RCC 7860 (cell line): ENCODE data around the gene TRIO.

Experiments used
- DNase-seq: peaks from one replicate; pipeline ENCODE4 v3.0.0-alpha.2; 2015; ENCODE audit warnings: low spot score
- FAIRE-seq: peaks from 2 replicates; lab custom pipeline; 2012; peaks lifted over from hg19 to GRCh38; lab: Jason Lieb, UNC

The TRIO gene

DNA sequence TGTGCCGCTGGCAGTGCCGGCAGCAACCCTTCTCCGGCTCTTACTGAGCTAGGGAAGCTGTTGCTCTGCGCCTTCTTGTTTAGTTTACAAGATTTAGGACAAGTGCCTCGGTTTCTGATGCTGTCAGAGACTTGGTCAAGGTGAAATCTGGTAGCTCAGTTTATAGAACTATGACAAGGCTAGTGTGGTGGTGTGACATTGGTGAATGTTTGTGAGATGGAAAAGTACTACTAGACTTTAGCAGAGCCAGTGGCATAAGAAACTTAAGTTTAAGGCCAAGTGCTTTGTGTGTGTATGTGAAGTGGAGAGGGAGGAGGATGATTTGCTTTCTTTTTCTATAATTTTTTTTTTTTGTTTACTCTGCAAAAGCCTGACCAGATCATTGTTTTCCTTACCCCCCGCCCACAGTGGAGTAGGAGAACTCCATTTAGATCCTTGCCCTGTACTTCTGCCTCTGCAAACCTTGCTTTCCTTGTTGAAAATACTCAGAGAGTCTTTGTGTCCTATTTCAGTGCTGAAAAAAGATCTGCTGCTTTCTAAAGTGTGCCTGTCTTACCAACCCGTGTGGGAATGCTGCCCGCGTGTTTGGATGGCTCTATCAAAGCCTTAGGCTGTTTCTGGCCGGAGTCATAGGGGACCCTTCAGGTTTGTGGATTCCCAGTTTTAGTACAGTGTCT, 75.9 kb downstream of the TRIO start:
- DNase-seq (no peak), FAIRE-seq (no peak)

DNA sequence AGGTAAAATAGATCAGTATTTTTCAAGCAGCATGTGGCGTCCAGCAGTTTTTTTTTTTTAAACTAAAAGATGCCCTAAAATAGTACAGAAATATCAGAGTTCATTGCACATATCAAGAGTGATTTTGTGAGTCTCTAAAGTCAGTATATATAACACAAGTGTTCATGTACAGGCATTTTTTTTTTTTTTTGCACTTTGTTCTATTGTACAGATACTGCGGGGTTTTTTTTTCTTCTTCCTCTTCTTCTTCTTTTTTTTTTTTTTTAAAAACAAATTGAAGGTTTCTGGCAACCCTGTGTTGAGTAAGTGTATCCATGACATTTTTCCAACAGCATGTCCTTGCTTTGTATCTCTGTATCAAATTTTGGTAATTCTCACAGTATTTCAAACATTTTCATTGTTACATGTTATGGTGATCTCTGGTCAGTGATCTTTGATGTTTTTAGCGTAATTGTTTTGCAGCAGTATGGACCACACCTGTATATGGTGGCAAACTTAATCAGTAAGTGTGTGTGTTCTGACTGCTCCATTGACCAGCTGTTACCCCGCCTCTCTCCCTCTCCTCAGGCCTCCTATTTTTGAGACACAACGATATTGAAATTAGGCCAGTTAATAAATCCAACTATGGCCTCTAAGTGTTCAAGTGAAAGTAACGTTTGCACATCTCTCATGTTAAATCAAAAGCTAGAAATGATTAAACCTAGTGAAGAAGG, 76.8 kb downstream of the TRIO start:
- FAIRE-seq: no peak
- no peak for DNase-seq

DNA sequence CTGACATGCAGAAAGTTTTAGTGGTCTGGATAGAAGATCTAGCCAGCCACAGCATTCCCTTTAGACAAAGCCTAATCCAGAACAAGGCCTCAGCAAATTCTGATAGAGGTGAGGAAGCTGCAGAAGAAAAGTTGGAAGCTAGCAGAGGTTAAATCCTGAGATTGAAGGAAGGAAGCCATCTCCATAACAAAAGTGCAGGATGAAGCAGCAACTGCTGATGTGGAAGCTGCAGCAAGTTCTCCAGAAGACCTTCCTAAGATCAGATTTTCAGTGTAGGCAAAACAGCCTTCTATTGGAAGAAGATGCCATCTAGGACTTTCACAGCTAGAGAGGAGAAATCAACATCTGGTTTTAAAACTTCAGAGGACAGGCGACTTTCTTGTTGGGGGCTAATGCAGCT, 77.5 kb downstream of the TRIO start:
- FAIRE-seq: no peak
- no peak for DNase-seq

DNA sequence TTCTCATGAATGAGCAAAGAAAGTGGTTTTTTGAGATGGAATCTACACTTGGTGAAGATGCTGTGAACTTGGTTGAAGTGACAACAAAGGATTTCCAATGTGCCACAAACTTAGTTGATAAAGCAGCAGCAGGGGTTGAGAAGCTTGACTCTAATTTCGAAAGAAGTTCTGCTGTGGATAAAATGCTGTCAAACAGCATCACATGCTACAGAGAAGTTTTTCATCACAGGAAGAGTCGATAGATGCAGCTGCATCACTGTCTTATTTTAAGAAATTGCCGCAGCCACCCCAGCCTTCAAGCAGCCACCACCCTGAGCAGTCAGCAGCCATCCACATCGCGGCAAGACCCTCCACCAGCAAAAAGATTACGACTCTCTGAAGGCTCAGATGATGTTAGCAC, 78.6 kb downstream of the TRIO start:
- no peak for FAIRE-seq
- DNase-seq: no peak

DNA sequence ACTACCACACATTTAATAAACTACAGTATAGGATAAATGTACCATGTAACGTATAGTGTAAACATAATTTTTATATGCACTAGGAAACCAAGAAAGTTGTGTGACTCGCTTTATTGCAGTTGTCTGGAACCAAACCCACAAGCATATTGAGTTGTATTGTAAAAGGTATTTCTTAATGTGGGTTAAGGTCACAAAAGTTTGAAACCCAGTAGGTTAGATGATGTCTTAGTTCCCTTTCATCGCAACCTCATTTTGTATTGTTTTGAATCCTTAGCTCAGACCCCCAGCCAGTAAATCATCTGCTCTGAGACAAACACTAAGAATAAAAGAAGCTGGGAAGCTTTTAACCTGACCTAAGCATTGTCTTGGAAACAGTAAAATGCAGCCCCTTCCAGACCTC, 79.1 kb downstream of the TRIO start:
- DNase-seq: no peak
- FAIRE-seq: no peak

DNA sequence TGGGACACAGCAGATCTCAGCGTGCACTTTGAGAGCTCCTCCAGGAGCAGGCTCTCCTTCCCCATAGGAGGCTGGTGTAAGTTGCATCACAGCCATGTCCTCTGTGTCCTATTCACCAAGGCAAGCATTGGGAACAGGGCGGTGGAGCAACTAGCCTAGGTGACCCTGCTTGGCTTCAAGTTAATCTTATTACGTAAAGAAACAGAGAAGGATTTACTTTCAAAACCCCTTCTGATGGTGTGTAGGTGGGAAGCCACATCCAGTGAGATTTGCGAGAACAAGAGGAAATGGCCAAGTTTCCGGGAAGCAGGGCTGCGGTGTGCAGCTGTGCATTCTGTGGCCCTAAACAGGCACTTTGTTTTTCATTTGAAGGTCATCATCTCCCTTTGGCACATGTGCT, 80.2 kb downstream of the TRIO start:
- DNase-seq: no peak
- no peak for FAIRE-seq

DNA sequence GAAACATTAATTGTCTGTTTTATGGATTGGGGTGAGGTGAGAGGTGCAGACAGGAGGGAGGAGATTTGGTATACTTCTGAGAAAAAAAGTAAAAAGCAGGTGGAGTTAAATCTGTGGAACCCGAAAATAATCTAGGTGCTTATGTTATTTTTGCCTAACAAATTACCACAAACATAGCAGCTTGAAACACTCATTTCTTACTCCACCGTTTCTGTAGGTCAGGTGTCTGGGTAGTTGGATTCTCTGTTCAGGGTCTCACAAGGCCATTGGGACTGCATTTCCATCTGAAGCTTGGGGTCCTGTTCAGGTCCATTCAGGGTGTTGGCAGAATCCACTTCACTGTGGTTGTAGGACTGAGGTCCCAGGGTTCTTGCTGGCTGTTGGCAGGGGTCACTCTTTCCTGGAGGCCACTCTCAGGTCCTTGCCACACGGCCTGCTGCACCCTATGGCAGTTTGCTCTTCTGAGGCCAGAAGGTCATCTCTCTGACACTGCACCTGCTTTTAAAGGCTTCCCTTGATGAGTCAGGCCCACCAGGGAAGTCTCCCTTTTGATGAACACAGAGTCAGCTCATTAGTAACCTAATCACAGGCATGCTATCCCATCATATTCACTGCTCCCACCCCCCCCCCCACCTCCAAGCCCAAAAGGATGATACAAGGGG, 82.2 kb downstream of the TRIO start:
- DNase-seq (no peak), FAIRE-seq (no peak)

DNA sequence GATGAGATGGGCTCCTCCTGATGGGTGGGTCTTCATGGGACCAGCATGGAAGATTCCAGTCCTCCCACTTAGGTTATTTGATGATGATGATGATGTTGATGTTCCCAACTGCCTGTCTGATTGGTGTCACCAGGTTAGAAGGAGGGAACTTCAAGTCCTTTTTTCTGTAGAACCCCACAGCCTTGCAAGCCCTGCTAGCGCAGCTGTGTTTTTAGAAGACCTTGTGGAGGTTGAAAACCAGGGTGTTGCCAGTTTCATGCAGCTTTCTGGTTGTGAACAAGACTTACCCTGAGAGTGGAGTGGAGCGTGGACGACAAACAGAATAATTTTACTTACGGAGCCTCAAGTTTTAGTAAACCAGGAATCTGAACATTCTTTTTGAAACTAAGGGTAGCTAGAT, 83.0 kb downstream of the TRIO start:
- DNase-seq: no peak
- no peak for FAIRE-seq

DNA sequence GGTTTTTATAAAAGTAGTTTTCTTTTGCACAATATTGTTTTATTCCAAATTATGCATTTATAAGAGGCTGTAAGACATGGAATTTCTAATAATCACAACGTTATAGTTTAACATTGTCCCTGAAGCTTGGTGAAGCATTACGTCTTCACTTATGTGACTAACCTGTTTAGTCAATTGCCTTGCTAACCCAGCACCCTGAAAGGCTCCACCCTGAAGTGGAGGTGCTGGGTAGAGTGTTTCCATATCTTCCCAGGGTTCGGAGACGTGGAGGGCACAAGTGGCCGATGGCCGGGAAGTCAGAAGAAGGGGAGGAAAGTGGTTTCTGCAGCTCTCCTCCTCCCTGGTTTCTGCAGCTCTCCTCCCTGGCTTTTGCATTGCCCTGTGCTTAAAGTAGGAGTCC, 83.4 kb downstream of the TRIO start:
- DNase-seq (no peak), FAIRE-seq (no peak)

DNA sequence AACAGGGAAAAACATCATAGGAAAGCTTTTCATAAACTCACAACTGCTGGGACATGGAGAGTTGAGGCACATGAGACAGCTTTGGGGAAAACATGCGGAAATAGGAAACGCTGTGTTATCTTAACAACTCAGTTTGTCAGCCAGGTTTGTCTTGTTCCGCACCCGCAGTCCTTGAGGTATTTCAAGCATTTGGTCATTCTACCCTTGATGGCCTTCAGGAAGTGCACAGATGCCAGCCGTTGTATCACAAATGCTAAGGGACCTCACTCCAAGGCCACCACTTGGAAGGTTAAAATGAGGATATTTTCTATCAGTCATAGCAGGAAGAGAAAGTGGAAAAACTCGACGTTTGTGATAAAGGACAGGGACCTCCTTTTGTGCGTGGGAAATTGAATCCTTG, 83.8 kb downstream of the TRIO start:
- DNase-seq (no peak), FAIRE-seq (no peak)

DNA sequence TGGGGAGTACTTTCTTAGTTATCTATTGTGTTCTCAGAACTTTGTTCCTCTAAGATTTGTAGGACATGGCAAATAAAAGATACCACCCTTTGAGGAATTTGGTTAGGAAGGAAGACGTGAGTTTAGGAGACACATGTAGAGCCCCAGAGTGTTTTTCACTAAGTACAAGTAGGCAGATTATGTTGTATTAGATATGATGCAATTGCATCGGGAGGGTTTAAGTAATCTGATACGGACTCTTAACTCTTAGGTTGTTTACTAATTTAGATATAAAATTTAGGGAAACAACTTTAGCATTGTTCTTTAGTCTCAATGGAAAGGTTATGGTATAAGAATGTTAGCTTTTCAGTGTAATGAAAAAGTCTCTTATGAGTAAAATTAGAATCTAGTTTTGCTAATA, 84.4 kb downstream of the TRIO start:
- no peak for FAIRE-seq

DNA sequence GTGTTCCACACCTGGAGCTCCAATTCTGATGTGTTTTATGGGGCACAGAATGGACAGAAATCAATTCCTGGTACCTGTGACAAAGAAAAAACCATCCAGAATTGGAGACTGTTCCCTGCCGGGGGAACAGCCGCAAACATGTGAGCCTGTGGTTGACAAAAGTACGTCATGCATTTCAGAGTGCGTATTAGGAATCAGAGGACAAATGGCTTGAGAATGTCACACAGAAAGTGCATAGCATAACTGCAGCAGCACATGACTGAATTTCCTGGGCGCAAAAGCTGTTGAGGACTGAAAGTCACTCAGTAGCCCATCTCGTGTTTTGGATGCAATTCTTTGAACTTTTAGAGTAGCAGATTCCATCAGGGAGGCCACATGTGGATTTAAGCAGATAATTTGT, 85.1 kb downstream of the TRIO start:
- no peak for DNase-seq
- no peak for FAIRE-seq

More for the DNA sequence above, 84.4 kb downstream of the TRIO start:
- no peak for DNase-seq

DNA sequence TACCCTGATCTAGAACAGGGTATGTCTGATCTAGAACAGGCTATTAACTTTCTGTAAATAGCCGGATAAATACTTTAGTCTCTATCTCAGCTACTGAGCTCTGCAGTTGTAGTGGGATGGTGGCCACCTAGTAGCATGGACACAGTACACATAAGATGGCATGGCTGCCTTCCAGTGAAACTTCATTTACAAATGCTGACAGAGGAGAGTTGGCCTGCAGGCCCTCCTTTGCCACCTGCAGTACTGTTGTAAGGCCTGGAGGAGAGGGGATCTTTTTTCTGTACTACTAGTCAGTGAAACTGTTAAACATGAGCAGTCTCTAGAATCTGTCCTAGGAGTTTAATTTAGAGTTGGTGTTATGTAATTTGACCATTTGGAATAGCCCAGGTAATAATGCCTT, 86.0 kb downstream of the TRIO start:
- no peak for FAIRE-seq

DNA sequence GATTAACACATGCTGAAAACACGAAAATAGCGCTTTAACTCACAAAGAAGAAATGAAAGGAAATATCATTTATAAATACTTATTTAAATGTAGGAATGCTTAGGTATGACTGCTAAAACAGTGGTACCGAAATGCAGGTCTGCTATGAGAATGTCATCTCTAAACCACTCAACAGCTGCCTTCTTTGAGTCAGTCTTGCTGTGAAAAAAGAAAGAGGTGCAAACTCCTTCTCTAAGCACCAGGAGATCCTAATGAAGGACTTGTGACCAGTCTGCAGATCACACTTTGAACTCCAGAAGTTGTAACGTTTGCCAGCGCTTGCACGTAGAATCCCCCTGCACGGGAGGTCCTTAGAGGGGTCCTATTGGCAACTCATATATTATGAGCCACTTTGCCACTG, 86.6 kb downstream of the TRIO start:
- FAIRE-seq (no peak), DNase-seq (no peak)

More for the DNA sequence above, 86.0 kb downstream of the TRIO start:
- DNase-seq: no peak

DNA sequence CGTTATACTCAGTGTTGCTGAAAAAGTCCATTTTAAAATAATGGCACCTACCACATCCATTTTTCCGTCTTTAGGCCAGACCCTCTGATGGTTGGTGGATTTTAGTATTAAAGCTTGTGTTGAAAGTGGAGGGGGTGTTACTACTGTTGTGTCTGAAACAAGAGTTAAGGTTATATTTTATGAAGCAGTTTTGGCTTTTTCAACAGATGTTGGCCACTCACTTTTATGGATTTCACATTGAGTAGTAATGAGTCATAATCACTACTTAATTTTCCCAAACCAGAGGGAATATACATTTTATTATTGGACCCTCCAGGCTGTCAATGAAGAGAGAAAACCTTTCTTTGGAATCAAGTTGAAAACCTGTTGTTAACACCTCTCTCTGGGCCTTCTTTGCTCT, 88.0 kb downstream of the TRIO start:
- FAIRE-seq (no peak), DNase-seq (no peak)

DNA sequence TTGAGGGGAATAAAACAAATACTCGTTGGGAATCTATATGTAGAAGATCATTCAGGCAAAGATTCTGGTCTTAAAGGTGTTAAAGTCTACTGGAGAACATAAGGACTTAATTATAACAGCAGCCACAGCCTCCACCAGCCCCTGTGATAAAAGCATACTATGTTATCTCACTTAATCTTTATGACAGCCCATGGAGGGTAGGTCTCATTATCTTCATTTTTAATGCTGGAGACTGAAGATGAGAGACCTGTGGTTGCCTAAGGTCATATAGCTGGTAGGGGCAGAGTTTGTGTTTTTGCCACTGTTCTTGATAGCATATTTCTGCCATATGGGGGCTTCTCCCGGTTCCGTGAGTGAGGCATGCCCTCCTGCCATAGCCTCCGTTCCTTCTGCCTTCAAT, 88.7 kb downstream of the TRIO start:
- FAIRE-seq (no peak), DNase-seq (no peak)

DNA sequence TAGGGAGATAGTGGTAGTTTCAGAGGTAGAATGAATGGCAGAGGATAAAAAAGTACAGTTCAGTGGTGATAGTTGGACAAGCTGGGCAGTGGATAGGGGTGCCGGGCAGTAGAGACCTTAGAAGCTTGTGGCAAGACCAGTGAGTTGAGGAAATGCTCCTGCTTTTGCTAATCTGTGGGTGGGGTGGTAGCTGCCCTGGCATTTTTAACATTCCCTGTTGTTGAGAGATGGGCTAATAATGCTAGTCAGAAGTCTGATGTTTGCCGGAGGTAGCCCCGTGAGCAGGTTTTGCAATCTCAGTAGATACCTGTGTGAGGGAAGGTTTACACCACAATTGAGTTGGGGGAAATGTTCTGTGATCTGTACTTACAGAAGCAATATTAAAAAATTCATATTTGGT, 91.1 kb downstream of the TRIO start:
- FAIRE-seq: no peak
- peak; percentile 48 for DNase-seq

DNA sequence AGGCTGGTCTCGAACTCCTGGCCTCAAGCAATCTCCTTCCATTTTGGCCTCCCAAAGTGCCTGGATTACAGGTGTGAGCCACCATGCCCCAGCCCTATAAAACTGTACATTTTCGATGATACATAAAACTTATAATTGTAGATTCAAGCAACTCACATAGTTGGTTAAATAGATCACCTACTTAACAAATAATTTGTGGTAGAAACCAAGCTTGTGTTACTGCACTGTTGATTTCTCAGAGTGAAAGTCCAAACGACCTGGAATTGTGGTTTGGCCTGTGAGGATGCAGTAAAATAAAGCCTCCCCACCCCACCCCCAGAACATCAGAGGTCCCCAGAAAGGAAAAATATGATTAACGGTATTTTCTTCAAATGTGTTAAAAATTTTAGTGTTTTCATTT, 92.7 kb downstream of the TRIO start:
- FAIRE-seq (no peak), DNase-seq (no peak)

DNA sequence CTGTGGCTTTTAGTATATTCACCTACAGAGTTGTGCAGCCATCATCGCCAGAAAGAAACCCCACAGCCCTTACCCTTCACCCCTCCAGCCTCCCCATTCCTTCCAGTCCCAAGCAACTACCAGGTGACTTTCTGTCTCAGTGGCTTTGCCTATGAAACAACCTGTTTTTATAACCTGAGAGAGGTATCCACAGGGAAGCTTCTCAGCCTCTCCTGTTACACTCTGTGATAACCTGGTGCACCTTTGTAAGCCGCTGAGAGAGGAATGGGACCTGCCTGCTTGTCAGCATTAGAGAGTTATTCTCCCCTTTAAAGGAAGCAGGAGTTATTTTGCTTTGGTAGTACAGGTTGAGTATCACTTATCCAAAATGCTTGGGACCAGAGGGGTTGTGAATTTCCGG, 93.6 kb downstream of the TRIO start:
- FAIRE-seq (no peak), DNase-seq (no peak)

DNA sequence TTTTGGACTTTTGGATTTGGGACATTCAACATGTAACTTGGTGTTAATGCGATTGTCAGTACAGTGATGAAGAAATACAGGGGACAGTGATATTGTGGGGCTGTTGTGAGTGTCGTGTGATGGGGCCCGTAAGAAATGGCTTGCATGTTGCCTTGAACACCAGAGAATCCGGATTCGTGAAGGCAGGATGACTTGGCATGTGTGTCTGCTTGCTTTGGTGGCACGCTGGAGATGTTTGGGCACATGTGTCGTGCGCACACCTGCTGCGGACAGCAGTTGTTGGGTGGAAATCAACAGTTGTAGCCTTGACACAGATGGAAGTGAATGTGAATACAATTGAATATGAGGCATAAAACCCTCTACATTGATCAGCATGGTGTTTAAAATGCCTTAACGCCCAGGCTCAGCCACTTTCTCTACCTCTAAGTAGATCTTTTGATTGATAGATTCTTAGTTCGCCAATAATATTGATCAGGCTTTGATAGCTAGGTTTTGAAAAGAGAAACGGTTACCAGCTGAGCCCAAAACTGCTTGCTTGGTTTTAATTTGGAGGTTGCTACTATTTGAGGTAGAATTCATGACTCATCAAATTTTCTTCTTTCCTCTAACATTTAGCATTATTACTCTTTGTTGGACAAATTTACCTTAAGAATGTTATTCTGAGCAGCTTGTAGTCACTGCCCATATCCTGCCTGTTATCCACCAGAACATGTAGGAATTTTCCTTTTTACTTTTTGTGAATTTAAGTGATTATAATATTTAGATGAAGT, 94.4 kb downstream of the TRIO start:
- DNase-seq (no peak), FAIRE-seq (peak; percentile 58)

DNA sequence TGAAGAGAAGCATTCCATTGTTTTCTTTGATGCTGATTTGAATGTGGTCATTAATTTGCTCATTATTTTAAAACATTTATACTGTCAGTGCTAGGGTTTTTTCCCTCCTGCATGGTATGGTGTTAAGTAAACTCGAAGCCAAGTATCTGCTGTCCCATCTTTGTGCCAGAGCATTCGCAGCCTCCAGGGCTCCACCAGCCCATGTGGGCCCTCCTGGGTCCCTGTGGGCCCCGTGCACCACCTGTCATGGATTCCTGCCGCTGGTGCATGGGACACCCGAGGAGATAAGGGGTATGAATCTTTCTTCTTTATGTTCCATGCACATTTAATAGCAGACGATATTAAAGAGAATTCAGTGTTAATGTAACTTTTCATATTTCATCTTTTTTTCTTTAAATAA, 95.1 kb downstream of the TRIO start:
- DNase-seq (no peak), FAIRE-seq (no peak)

DNA sequence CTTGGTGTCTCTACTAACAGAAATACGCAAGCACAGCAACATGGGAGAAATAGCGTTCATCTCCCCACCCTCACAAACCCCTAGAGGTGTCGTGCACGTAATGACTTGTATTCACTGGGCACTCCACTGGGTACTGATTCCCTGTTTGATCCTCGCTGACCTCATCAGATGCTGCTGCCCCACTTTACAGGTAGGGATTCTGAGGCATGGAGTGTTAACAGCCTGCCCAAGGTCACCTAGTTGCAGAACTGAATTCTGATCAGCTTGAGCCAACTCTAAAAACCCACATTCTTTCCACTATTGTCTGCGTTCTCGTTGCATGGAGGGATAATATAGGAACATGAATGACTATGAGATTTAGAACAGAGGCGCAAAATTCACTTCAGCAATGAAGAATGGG, 96.3 kb downstream of the TRIO start:
- DNase-seq (no peak), FAIRE-seq (no peak)
